ENCODE results near the gene TNNC2.
A peak's percentile ranks its signal among the peaks of the same experiment; 100 is the strongest.
"Not testable (repeated sequence)": the region's sequence is repeated elsewhere in the genome, so short reads cannot be mapped to it uniquely, and the experiment has no call there.

Gene TNNC2

GRCh38 chr20:45832619-45833018, 5.5 kb upstream of the TNNC2 start:
- TF ChIP-seq CTCF (IDR thresholded peaks at IDR 0.05; ENCODE audit: insufficient read depth, low read length, poor library complexity, severe bottlenecking), result no peak
- no peaks in the 10 kb centered on the region; the same call in 1 of the 2 replicates for H3K36me3 ChIP-seq (ENCODE audit: control insufficient read depth, insufficient read depth, low read length)
- H3K27me3 ChIP-seq (replicated peaks; ENCODE audit: control insufficient read depth, insufficient read depth, low read length), result no peaks in the 10 kb centered on the region
- no peak for DNase-seq (ENCODE audit: extremely low read depth, insufficient read length)
- H3K4me3 ChIP-seq (replicated peaks; ENCODE audit: low read depth, low read length), result no peak overlapping the region

DNA sequence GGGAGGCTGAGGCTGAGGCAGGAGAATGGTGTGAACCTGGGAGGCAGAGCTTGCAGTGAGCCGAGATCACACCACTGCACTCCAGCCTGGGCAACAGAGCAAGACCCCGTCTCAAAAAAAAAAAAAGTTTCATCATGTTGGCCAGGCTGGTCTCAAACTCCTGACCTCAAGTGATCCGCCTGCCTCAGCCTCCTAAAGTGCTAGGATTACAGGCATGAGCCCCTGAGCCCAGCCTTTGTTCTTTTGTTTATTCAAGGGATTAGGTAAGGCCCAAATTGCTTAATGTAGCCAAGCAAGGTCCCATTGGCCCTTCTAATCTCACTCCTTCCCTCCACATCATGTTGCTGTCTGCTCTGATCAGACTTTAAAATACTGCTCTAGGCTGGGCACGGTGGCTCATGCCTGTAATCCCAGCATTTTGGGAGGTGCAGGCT, 2.6 kb upstream of the TNNC2 start:
- not testable (repeated sequence) for DNase-seq (ENCODE audit: extremely low read depth, insufficient read length); H3K36me3 ChIP-seq (ENCODE audit: control insufficient read depth, insufficient read depth, low read length); H3K4me3 ChIP-seq (replicated peaks; ENCODE audit: low read depth, low read length); H3K27me3 ChIP-seq (replicated peaks; ENCODE audit: control insufficient read depth, insufficient read depth, low read length)

DNA sequence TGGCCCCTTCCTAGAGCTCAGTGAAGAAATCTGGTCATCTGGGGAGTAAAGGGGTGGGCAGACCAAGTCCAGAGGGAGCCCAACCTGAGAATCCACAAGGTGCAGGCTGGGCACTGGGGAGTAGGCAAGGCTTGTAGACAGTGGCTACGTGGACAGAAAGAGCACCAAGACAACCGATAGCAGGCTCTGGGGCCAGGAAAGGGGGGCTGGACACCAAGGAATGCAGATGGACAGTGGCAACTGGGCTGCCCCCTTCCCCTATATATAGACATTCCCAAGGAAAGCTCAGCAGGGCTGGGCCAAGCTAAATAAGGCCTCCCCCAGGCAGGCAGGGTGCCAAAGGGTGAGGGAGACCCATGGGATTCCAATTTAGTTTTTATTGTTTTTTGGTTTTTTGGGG, 1.5 kb upstream of the TNNC2 start:
- no peak for DNase-seq (ENCODE audit: extremely low read depth, insufficient read length)
- Histone ChIP-seq H3K27me3 (replicated peaks; ENCODE audit: control insufficient read depth, insufficient read depth, low read length) (no peaks in the 10 kb centered on the region), H3K36me3 (ENCODE audit: control insufficient read depth, insufficient read depth, low read length) (no peaks in the 10 kb centered on the region), H3K4me3 (replicated peaks; ENCODE audit: low read depth, low read length) (no peak overlapping the region)
- TF ChIP-seq CTCF (IDR thresholded peaks at IDR 0.05; ENCODE audit: insufficient read depth, low read length, poor library complexity, severe bottlenecking), result no peak

- Histone ChIP-seq H3K4me3 (replicated peaks; ENCODE audit: low read depth, low read length) (no peak overlapping the region), H3K36me3 (ENCODE audit: control insufficient read depth, insufficient read depth, low read length) (no peaks in the 10 kb centered on the region), H3K27me3 (replicated peaks; ENCODE audit: control insufficient read depth, insufficient read depth, low read length) (no peaks in the 10 kb centered on the region)
- TF ChIP-seq CTCF (IDR thresholded peaks at IDR 0.05; ENCODE audit: insufficient read depth, low read length, poor library complexity, severe bottlenecking), result no peak
- no peak for DNase-seq (ENCODE audit: extremely low read depth, insufficient read length)
Observed at GRCh38 chr20:45827712-45828111, 600 bp upstream of the TNNC2 start.

DNA sequence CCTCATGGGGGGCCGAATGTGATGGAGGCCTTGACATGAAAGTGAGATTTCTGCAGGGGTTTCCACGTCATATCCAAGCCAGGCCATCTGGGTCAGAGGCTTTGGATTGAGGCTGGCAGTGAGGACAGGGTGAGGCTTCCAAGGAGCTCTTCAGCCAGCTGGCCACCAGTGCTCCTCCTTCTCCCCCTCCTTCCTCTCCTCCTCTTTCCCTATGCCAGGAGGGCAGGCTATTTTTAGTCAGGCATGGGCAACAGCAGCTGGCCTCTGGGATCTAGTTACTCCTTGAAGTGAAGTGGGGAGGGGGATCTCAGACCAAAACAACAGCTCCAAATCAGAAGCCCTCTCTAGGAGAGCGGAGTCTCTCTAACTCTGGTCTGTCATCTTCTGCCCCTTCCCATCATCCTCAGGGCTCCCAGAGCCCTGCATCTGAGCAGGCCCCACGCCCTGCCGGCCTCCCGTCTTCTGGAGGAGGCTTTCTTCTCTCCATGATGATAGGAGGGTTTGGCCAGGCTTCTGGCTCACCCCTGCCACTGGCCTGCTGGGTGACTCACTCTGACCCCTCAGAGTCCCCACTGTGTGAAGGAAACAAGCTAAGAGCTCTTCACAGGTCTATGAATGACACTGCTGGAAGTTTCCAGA, 612 bp downstream of the TNNC2 start:
- no peak for TF ChIP-seq CTCF (IDR thresholded peaks at IDR 0.05; ENCODE audit: insufficient read depth, low read length, poor library complexity, severe bottlenecking)
- no peak for DNase-seq (ENCODE audit: extremely low read depth, insufficient read length)
- Histone ChIP-seq H3K27me3 (replicated peaks; ENCODE audit: control insufficient read depth, insufficient read depth, low read length) (no peaks in the 10 kb centered on the region), H3K4me3 (replicated peaks; ENCODE audit: low read depth, low read length) (no peak overlapping the region), H3K36me3 (ENCODE audit: control insufficient read depth, insufficient read depth, low read length) (no peaks in the 10 kb centered on the region)

GRCh38 chr20:45823949-45824835, 2.9 kb downstream of the TNNC2 start:
- no peaks in the 10 kb centered on the region for H3K27me3 ChIP-seq (replicated peaks; ENCODE audit: control insufficient read depth, insufficient read depth, low read length)
- no peak overlapping the region; the same call in 1 of the 2 replicates for H3K4me3 ChIP-seq (replicated peaks; ENCODE audit: low read depth, low read length)
- peak; percentile 56 for TF ChIP-seq CTCF (IDR thresholded peaks at IDR 0.05; ENCODE audit: insufficient read depth, low read length, poor library complexity, severe bottlenecking)
- no peaks in the 10 kb centered on the region for H3K36me3 ChIP-seq (ENCODE audit: control insufficient read depth, insufficient read depth, low read length)
- DNase-seq (ENCODE audit: extremely low read depth, insufficient read length), result peak; percentile 40
